Thyroid gland (tissue), 4 donors: ENCODE results near the gene PDE4B. TPM values are rescaled to one million over a fixed set of nuclear protein-coding genes. Genes with fewer than 3 reads are reported as not detected.

ENCODE experiments used
- DNase-seq, 2 donors: peaks; one replicate each; pipeline ENCODE4 v3.0.0-alpha.2; 2019
- H3K27ac ChIP-seq, 3 donors: fragments of 200-600 bp; sonication (generic); 1 replicate in 2 of 3; 2 replicates in 1 of 3; pipeline ENCODE4 v1.5.1; 2016 to 2019; ENCODE audit warnings: mild to moderate bottlenecking in 1 of 3, moderate library complexity in 1 of 3
- H3K27me3 ChIP-seq: fragments of 200-600 bp; sonication (generic); one replicate; pipeline ENCODE4 v1.5.1; 2019
- H3K36me3 ChIP-seq, 2 donors: fragments of 200-600 bp; sonication (generic); one replicate each; pipeline ENCODE4 v1.5.1; 2016 to 2019
- H3K4me1 ChIP-seq, 2 donors: fragments of 200-600 bp; sonication (generic); one replicate each; pipeline ENCODE4 v1.5.1; 2017 to 2019
- H3K4me3 ChIP-seq, 3 donors: fragments of 200-600 bp; sonication (generic); replicated peaks in 1 of 3; 1 replicate in 2 of 3; 2 replicates in 1 of 3; pipeline ENCODE4 v1.5.1; 2016; ENCODE audit warnings: mild to moderate bottlenecking in 1 of 3
- H3K9me3 ChIP-seq: fragments of 200-600 bp; sonication (generic); one replicate; pipeline ENCODE4 v1.5.1; 2017
- POLR2A ChIP-seq, 2 donors: fragments of 450-650 bp; IDR thresholded peaks; one replicate each; pipeline ENCODE4 v1.6.1; 2017; ENCODE audit warnings: antibody characterized with exemption in 2 of 2, mild to moderate bottlenecking in 2 of 2, moderate library complexity in 1 of 2
- WGBS, 2 donors: methylation state at CpG; one replicate each; pipeline ENCODE4 v1.1.5; 2017; 5-methylcytosine and 5-hydroxymethylcytosine counted together
- intact Hi-C: fragments of 100-400 bp; cut with DNase I; formaldehyde crosslinking; loops from one replicate; pipeline ENCODE4 v1.15.1; 2023
- total RNA-seq, 4 donors: library from RNA; depleted of rRNA; stranded (reverse); fragments of >200 nt; gene quantifications; one replicate each; pipeline ENCODE4 v1.2.3, GENCODE V29; 2016
- TF ChIP-seq, protein P1 (sequence below), 6 experiments: fragments of 200-600 bp in 3 of 6; fragments of 450-650 bp in 3 of 6; sonication (generic) in 3 of 6; IDR thresholded peaks; one replicate each; pipeline ENCODE4 v1.5.1; 2016 to 2019; ENCODE audit warnings: antibody characterized with exemption in 6 of 6, mild to moderate bottlenecking in 2 of 6, inconsistent platforms in 1 of 6, moderate library complexity in 1 of 6

PDE4B gene
- total RNA-seq, 4 donors from 2014 or later, result 9.6 to 21.3 (median 15.0) TPM

DNA sequence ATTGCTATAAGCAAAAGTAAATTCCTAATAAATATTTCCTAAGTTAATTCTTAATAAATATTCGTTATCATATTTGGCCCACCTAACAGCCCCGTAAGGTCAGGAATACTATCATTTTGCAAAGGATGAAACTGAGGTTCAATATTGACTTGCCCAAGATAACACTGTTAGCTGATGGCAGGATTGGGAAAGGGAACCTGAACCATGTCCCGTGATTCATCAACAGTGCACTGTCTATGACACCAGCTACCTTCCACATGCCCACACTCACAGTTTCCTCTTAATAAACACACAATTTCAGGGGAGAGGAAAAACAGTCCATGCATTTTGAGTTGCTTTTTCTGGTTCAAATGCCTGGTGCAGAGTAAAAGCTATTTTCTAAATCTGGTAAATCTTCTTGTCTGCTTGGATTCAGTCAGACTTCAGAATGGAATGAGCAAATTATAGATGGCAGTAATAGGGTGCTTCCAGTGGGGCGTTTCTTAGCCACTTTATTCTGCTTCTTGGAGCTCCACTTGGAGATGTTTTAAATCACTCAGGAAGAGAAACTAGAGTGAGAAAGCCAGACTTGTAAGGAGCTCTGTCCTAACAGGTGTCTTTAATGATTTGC lies 354.6 kb downstream of the PDE4B start:
- no peak for DNase-seq
- Histone ChIP-seq H3K4me3 (no peak overlapping the region), H3K27ac (no peak overlapping the region), H3K4me1 (no peaks in the 10 kb centered on the region), H3K27me3 (no peaks in the 10 kb centered on the region), H3K36me3 (no peaks in the 10 kb centered on the region), H3K9me3 (no peaks in the 10 kb centered on the region)
- WGBS, 2 donors, result 82 to 91% methylated on average over 4 of the region's 4 CpGs
- no peak for TF ChIP-seq POLR2A (IDR thresholded peaks at IDR 0.05)
- intact Hi-C loops, result no loop called here

DNA sequence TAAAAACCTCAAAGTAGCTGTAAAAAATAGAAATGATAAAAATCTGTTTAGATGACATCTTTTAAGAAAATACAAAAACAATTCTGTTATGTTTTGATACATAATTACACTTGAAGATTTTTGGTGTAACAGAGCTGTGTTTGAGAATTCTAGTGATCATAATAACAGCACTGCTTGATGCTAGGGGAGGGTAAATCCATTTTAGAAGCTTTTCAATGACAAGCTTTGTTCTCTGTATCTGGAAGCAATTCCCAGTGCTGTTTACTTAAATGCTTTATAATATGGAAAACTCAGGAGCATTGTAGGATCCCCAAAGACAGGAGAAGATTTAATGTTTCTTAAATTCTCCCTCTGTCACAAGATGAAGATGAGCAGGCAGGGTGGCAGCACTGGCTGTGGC lies 359.3 kb downstream of the PDE4B start:
- Histone ChIP-seq H3K27ac (no peak overlapping the region), H3K27me3 (no peaks in the 10 kb centered on the region), H3K4me3 (no peak overlapping the region), H3K36me3 (no peaks in the 10 kb centered on the region), H3K4me1 (peaks cover 3% of the 10 kb centered on the region in 2 donors), H3K9me3 (no peaks in the 10 kb centered on the region)
- intact Hi-C loops, result no loop called here
- TF ChIP-seq POLR2A (IDR thresholded peaks at IDR 0.05), result no peak
- TF ChIP-seq, protein P1, sequence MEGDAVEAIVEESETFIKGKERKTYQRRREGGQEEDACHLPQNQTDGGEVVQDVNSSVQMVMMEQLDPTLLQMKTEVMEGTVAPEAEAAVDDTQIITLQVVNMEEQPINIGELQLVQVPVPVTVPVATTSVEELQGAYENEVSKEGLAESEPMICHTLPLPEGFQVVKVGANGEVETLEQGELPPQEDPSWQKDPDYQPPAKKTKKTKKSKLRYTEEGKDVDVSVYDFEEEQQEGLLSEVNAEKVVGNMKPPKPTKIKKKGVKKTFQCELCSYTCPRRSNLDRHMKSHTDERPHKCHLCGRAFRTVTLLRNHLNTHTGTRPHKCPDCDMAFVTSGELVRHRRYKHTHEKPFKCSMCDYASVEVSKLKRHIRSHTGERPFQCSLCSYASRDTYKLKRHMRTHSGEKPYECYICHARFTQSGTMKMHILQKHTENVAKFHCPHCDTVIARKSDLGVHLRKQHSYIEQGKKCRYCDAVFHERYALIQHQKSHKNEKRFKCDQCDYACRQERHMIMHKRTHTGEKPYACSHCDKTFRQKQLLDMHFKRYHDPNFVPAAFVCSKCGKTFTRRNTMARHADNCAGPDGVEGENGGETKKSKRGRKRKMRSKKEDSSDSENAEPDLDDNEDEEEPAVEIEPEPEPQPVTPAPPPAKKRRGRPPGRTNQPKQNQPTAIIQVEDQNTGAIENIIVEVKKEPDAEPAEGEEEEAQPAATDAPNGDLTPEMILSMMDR (IDR thresholded peaks at IDR 0.05), result no peak
- DNase-seq, result no peak

DNA sequence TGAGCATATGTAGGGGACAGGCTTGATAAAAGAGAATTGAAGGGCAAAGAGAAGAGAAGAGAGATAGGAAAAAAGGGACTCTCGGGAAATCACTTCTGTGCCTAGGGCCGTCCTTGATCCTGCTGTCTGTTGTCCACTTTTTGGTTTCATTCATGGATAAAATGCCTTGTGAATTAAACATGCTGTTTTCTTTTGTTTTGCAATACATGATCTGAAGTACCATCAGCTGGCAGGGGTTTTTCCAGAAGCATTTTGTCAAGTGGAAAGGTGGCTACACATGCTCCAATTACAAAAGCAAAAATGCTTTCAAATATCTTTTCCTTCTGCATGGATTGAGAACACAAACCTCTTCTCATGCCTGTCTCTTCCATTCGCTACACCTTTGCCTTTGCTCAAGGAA lies 361.7 kb downstream of the PDE4B start:
- no peak overlapping the region for H3K4me3 ChIP-seq
- H3K9me3 ChIP-seq, result no peaks in the 10 kb centered on the region
- TF ChIP-seq, protein P1 (IDR thresholded peaks at IDR 0.05), result no peak
- peak; percentile 15 to 18 for DNase-seq
- intact Hi-C loops, result no loop called here
- H3K36me3 ChIP-seq, result no peaks in the 10 kb centered on the region
- H3K27ac ChIP-seq, result no peak overlapping the region
- WGBS, 2 donors, result 31 to 52% methylated on average over 3 of the region's 3 CpGs
- H3K4me1 ChIP-seq, result peaks cover 3% of the 10 kb centered on the region in 2 donors
- no peaks in the 10 kb centered on the region for H3K27me3 ChIP-seq

DNA sequence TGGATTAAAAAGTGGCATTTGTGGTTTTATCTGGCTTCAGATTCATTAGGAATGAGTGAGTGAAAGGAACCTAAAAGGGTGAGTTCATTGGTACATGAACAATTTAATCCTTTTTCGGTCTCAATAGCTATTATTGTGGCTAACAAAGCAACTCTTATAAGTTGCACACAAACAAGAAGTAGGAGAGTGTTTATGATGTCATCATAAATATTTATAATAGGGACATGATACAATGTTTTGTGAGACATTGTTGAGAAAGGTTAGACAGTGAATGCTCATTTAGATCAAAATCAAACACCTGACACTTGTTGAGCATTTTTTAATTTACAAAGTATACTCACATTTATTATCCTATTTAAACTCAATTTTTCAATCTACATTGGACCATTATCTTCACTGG lies 363.4 kb downstream of the PDE4B start:
- DNase-seq, result no peak
- no peak overlapping the region for H3K27ac ChIP-seq
- no peak for TF ChIP-seq POLR2A (IDR thresholded peaks at IDR 0.05)
- TF ChIP-seq, protein P1 (IDR thresholded peaks at IDR 0.05), result no peak
- no peak overlapping the region for H3K4me3 ChIP-seq
- intact Hi-C loops, result no loop called here
- H3K36me3 ChIP-seq, result no peaks in the 10 kb centered on the region
- H3K9me3 ChIP-seq, result no peaks in the 10 kb centered on the region
- H3K27me3 ChIP-seq, result no peaks in the 10 kb centered on the region
- WGBS, 2 donors, result 90 to 91% methylated on average over 1 of the region's 1 CpG
- peaks cover 3% of the 10 kb centered on the region in 2 donors for H3K4me1 ChIP-seq

DNA sequence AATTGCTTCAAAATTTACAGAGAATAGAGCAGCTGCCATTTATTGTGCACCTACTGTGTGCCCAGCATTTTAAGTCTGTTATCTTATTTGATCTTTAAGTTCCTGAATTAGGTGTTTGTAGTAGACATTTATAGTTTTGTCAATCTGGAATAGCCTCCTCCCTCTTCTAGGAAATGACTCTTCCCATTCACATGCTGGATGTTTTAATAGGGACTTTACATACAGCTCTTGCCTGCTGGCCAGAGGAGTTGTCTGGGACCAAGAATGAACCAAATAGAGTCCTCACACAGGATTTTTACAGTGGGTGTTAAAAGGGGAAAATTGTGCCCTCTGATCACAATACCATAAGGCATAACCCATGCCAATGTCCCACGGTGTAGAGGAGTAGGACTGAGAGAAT lies 367.1 kb downstream of the PDE4B start:
- no peak for DNase-seq
- 84 to 89% methylated on average over 1 of the region's 1 CpG for WGBS, 2 donors
- intact Hi-C loops, result no loop called here
- H3K36me3 ChIP-seq, result no peaks in the 10 kb centered on the region
- no peak overlapping the region for H3K27ac ChIP-seq
- H3K4me1 ChIP-seq, result no peaks in the 10 kb centered on the region
- H3K27me3 ChIP-seq, result no peaks in the 10 kb centered on the region
- TF ChIP-seq POLR2A (IDR thresholded peaks at IDR 0.05), result no peak
- TF ChIP-seq, protein P1 (IDR thresholded peaks at IDR 0.05), result no peak
- no peak overlapping the region for H3K4me3 ChIP-seq
- no peaks in the 10 kb centered on the region for H3K9me3 ChIP-seq

DNA sequence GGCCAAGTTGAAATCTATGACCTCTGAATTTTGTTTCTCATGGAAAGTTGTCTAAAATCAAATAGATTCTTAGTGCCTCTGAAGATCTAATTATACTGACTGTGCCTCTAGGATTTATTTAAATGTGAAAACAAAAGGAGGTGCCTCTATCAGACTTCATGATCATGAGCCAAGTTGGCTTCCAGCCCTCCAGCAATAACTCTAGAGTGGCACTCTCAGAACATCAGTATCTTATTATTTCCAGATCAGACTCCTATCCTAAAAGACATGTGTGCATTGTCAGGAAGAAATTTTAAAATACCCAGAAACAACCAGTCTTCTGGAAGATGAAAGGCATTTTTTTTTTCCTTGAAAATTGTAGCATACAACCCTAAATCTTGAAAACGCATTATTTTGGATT lies 368.0 kb downstream of the PDE4B start:
- Histone ChIP-seq H3K4me3 (no peak overlapping the region), H3K9me3 (no peaks in the 10 kb centered on the region), H3K27me3 (no peaks in the 10 kb centered on the region), H3K27ac (no peak overlapping the region), H3K36me3 (no peaks in the 10 kb centered on the region), H3K4me1 (no peaks in the 10 kb centered on the region)
- 83 to 93% methylated on average over 1 of the region's 1 CpG for WGBS, 2 donors
- intact Hi-C loops, result no loop called here
- DNase-seq, result no peak
- TF ChIP-seq, protein P1 (IDR thresholded peaks at IDR 0.05), result no peak
- no peak for TF ChIP-seq POLR2A (IDR thresholded peaks at IDR 0.05)
